HCT116 (cell line): Measurements from ENCODE around the gene GRB7. TPM values are rescaled to one million over a fixed set of nuclear protein-coding genes. Genes with fewer than 3 reads are reported as not detected.

Experiments
- ATAC-seq: fragments of 200-7000 bp; cut with Tn5 transposase; 2 replicates; pipeline ENCODE4 v1.9.1; 2020; ENCODE audit warnings: mild to moderate bottlenecking, moderate library complexity
- BruUV-seq: library from RNA; stranded (reverse); fragments of 400-500 nt; replicated peaks from 2 replicates; lab custom pipeline; 2021; lab: Mats Ljungman, UMichigan
- CTCF ChIA-PET: fragments of 300-600 bp; sonication (Branson Sonifier 250); formaldehyde crosslinking; loops from one replicate; lab custom pipeline; 2021; ENCODE audit warnings: antibody characterized with exemption; lab: Charles Lee
- POLR2A ChIA-PET: fragments of 300-600, 350-600 bp; sonication (Branson Sonifier 250); formaldehyde crosslinking; loops from one replicate; lab custom pipeline; 2021; ENCODE audit warnings: antibody characterized with exemption; lab: Charles Lee
- RAD21 ChIA-PET, 2 experiments: fragments of 300-600 bp; sonication (Branson Sonifier 250); formaldehyde crosslinking; loops; one replicate each; lab custom pipeline; 2023; ENCODE audit warnings: low total read pairs in 2 of 2; ENCODE audit not compliant: uncharacterized antibody in 2 of 2, unreplicated experiment in 2 of 2, low non-redundant PET in 1 of 2; lab: Charles Lee
- DNase-seq: peaks from one replicate; pipeline ENCODE4 v3.0.0-alpha.2; 2010; ENCODE audit warnings: low read depth, low spot score
- H2AFZ ChIP-seq: fragments of 200-600 bp; shearing (Covaris generic), sonication (generic); 2 replicates; pipeline ENCODE4 v1.6.1; 2017; ENCODE audit warnings: low read depth, mixed run types, mixed read lengths, antibody characterized with exemption, low read length; ENCODE audit not compliant: poor library complexity, severe bottlenecking
- H3K27ac ChIP-seq: 2 replicates; pipeline ENCODE4 v1.5.1; 2012; ENCODE audit warnings: low read depth, low read length
- H3K27me3 ChIP-seq: fragments of 200-600 bp; sonication (generic); 2 replicates; pipeline ENCODE4 v1.6.1; 2016; ENCODE audit warnings: mixed run types, low read length, mixed read lengths; ENCODE audit not compliant: insufficient read depth
- H3K36me3 ChIP-seq, 2 experiments: fragments of 200-500 bp in 1 of 2; fragments of 200-600 bp in 1 of 2; sonication (Bioruptor generic) in 1 of 2; sonication (generic) in 1 of 2; 2 replicates each; pipeline versions ENCODE4 v1.5.1 to v1.6.1; 2014 to 2016; ENCODE audit warnings: low read length in 2 of 2, inconsistent platforms in 1 of 2, mixed read lengths in 1 of 2, mixed run types in 1 of 2; ENCODE audit not compliant: insufficient read depth in 2 of 2, control insufficient read depth in 1 of 2
- H3K4me1 ChIP-seq, 2 experiments: fragments of 200-600 bp in 1 of 2; sonication (generic) in 1 of 2; 2 replicates each; pipeline versions ENCODE4 v1.5.1 to v1.6.1; 2012 to 2017; ENCODE audit warnings: low read length in 2 of 2, inconsistent platforms in 1 of 2, mild to moderate bottlenecking in 1 of 2, mixed read lengths in 1 of 2, mixed run types in 1 of 2, moderate library complexity in 1 of 2; ENCODE audit not compliant: insufficient read depth in 2 of 2, control insufficient read depth in 1 of 2
- H3K4me2 ChIP-seq: fragments of 200-600 bp; sonication (generic); 2 replicates; pipeline ENCODE4 v1.6.1; 2017; ENCODE audit warnings: mixed run types, low read length, mixed read lengths
- H3K4me3 ChIP-seq, 2 experiments: fragments of 200-600 bp in 1 of 2; sonication (generic) in 1 of 2; replicated peaks in 1 of 2; 2 replicates each; pipeline ENCODE4 v1.5.1; 2011 to 2016; ENCODE audit warnings: low read length in 2 of 2, control low read depth in 1 of 2, low read depth in 1 of 2, mild to moderate bottlenecking in 1 of 2, mixed read lengths in 1 of 2, mixed run types in 1 of 2
- H3K79me2 ChIP-seq: fragments of 200-600 bp; sonication (generic); 2 replicates; pipeline ENCODE4 v1.6.1; 2017; ENCODE audit warnings: mild to moderate bottlenecking, mixed run types, low read length, moderate library complexity, mixed read lengths; ENCODE audit not compliant: insufficient read depth
- H3K9ac ChIP-seq: fragments of 200-600 bp; sonication (generic); 2 replicates; pipeline ENCODE4 v1.6.1; 2016; ENCODE audit warnings: low read length, mixed read lengths
- H3K9me2 ChIP-seq: fragments of 200-600 bp; sonication (generic), shearing (Covaris generic); 2 replicates; pipeline ENCODE4 v1.6.1; 2017; ENCODE audit warnings: mixed run types, mild to moderate bottlenecking, moderate library complexity; ENCODE audit not compliant: insufficient read depth
- H3K9me3 ChIP-seq, 2 experiments: fragments of 200-500 bp in 1 of 2; fragments of 200-600 bp in 1 of 2; sonication (Bioruptor generic) in 1 of 2; sonication (generic) in 1 of 2; 2 replicates each; pipeline ENCODE4 v1.6.1; 2014 to 2017; ENCODE audit warnings: low read length in 2 of 2, mixed read lengths in 2 of 2, inconsistent platforms in 1 of 2, low read depth in 1 of 2, mild to moderate bottlenecking in 1 of 2, mixed run types in 1 of 2, moderate library complexity in 1 of 2; ENCODE audit not compliant: control insufficient read depth in 1 of 2, insufficient read depth in 1 of 2
- H4K20me1 ChIP-seq: fragments of 200-600 bp; sonication (generic), shearing (Covaris generic); 2 replicates; pipeline ENCODE4 v1.6.1; 2017; ENCODE audit warnings: mixed run types, mild to moderate bottlenecking, moderate library complexity; ENCODE audit not compliant: insufficient read depth
- ATF3 ChIP-seq: IDR thresholded peaks from 2 replicates; pipeline ENCODE4 v1.6.1; 2012
- CBX3 ChIP-seq: IDR thresholded peaks from 2 replicates; pipeline ENCODE4 v1.6.1; 2012; ENCODE audit warnings: low read depth
- CTCF ChIP-seq, 3 experiments: fragments of 200-600 bp in 1 of 3; sonication (generic) in 1 of 3; IDR thresholded peaks in 2 of 3; conservative IDR thresholded peaks in 1 of 3; 2 replicates each; pipeline ENCODE4 v1.5.1; 2012 to 2017; ENCODE audit warnings: low read depth in 2 of 3, low read length in 2 of 3, antibody characterized with exemption in 1 of 3, borderline replicate concordance in 1 of 3, control low read depth in 1 of 3, mild to moderate bottlenecking in 1 of 3, mixed read lengths in 1 of 3, mixed run types in 1 of 3, moderate library complexity in 1 of 3; ENCODE audit not compliant: insufficient read depth in 1 of 3
- EZH2 ChIP-seq: fragments of 200-600 bp; sonication (generic); IDR thresholded peaks from 2 replicates; pipeline ENCODE4 v1.6.1; 2017; ENCODE audit warnings: antibody characterized with exemption, mixed run types
- POLR2AphosphoS5 ChIP-seq: IDR thresholded peaks from 2 replicates; pipeline ENCODE4 v1.6.1; 2011; ENCODE audit warnings: mild to moderate bottlenecking, low read depth, low read length, moderate library complexity
- SRF ChIP-seq: IDR thresholded peaks from 2 replicates; pipeline ENCODE4 v1.6.1; 2012; ENCODE audit warnings: low read depth
- YY1 ChIP-seq: IDR thresholded peaks from 2 replicates; pipeline ENCODE4 v1.6.1; 2011; ENCODE audit warnings: low read length, low read depth, moderate library complexity, mild to moderate bottlenecking; ENCODE audit not compliant: insufficient replicate concordance; ENCODE audit errors: extremely low read depth
- ZNF274 ChIP-seq: fragments of 200-500 bp; sonication (Bioruptor generic); IDR thresholded peaks from 2 replicates; pipeline ENCODE4 v1.6.1; 2014; ENCODE audit warnings: mild to moderate bottlenecking, low read depth, low read length, inconsistent platforms
- intact Hi-C: fragments of 100-400 bp; cut with micrococcal nuclease; formaldehyde crosslinking; loops from 2 replicates; pipeline ENCODE4 v1.10.0; 2022
- total RNA-seq: library from RNA; stranded (reverse); gene quantifications from one replicate; pipeline ENCODE4 v1.2.1, GENCODE V29; 2021; ENCODE audit not compliant: unreplicated experiment

The GRB7 gene
- total RNA-seq, 1 experiment from 2014 or later, result 51.9 TPM

- TF ChIP-seq SRF (no peak), CTCF (IDR thresholded peaks at IDR 0.05 in 2 of 3, conservative IDR thresholded peaks at IDR 0.05 in 1 of 3; ENCODE audit: borderline replicate concordance in 1 of 3, insufficient read depth in 1 of 3, low read depth in 2 of 3, low read length in 2 of 3) (no peak), YY1 (no peak), EZH2 (no peak), ATF3 (no peak), POLR2AphosphoS5 (no peak), ZNF274 (no peak), CBX3 (no peak)
- no peak for ATAC-seq
- Histone ChIP-seq H3K27me3 (no peaks in the 10 kb centered on the region), H3K36me3 (no peaks in the 10 kb centered on the region), H2AFZ (no peak overlapping the region), H4K20me1 (no peaks in the 10 kb centered on the region), H3K4me1 (peaks cover 7 to 12% of the 10 kb centered on the region in 2 experiments; a peak in 3 of 4 replicates), H3K4me2 (no peak overlapping the region), H3K9me2 (no peaks in the 10 kb centered on the region), H3K79me2 (peaks cover 2% of the 10 kb centered on the region; the same call in 1 of the 2 replicates), H3K9me3 (no peaks in the 10 kb centered on the region), H3K9ac (no peak overlapping the region), H3K4me3 (no peak overlapping the region), H3K27ac (no peak overlapping the region)
- intact Hi-C loops, result no loop called here
- no TSS peak for BruUV-seq
- DNase-seq, result no peak
- POLR2A ChIA-PET, result no interaction called here
- RAD21 ChIA-PET, result interaction anchor here in 1 of 2 experiments (0.5 kb wide), 1 partner anchor 250 kb away, joined by 3 read pairs; no protein-coding TSS in a partner anchor
- CTCF ChIA-PET, result interaction anchor here (1.1 kb wide), 1 partner anchor 41 kb away, joined by 3 read pairs; no protein-coding TSS in a partner anchor
These were observed 42.7 kb upstream of the GRB7 start for GRCh38 chr17:39695089-39695474.
